ENCODE measurements around the gene PPP2R5D. TPM values are rescaled to one million over a fixed set of nuclear protein-coding genes. Genes with fewer than 3 reads are reported as not detected.

PPP2R5D gene
- polyA plus RNA-seq, 1 donor (not counting 4 experiments of a cell fraction or from before 2014, with no cell fraction given) = 49.6 TPM

DNA sequence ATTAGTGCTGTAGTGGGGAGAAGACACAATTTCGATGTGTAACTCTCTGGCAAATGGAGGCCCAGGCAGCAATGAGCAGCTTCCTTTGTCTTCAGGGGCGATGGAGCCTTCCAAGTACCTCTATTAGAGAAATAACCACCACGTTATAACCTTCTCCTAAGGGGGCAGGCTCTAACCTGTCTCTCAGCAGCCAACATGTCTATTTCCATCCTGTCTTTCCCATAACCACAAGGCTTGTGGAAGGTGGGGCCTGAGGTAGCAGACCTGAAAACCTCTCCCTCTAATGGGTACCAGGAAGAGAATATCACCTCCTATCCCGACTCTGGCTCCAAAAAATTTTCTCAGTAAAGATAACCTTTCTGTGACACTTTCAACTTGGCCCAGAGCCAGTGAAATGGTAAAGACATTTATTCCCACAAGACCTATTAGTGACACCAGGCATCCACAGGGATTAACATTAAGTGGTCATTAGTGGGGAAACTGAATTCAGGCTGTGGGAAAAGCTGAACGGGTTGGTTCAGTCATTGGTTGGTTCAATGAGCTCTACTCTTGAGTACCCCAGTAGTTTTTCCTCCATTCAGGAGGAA is 9.4 kb upstream of the PPP2R5D start:
- DNase-seq (ENCODE audit: low read depth, low spot score) (no peak), FAIRE-seq (peak; percentile 86)
- no peak overlapping the region for H3K27ac ChIP-seq (ENCODE audit: control insufficient read depth, insufficient read depth, low read length)
- H3K4me1 ChIP-seq (ENCODE audit: control insufficient read depth, extremely low read depth, insufficient read depth, low read length) = peaks cover 33% of the 10 kb centered on the region
- H3K79me2 ChIP-seq (ENCODE audit: control insufficient read depth, insufficient read depth, low read length) = peaks cover 20% of the 10 kb centered on the region
- H3K36me3 ChIP-seq (ENCODE audit: control insufficient read depth in 2 of 2, extremely low read depth in 1 of 2, insufficient read depth in 2 of 2, low read length in 2 of 2) = peaks cover 2 to 6% of the 10 kb centered on the region in 2 experiments
- H3K9ac ChIP-seq (ENCODE audit: control insufficient read depth, extremely low read depth, insufficient read depth, low read length) = no peak overlapping the region
- peak overlapping the region; percentile 55 for H3K4me2 ChIP-seq (ENCODE audit: control insufficient read depth, extremely low read depth, insufficient read depth, low read depth, low read length)
- no peak overlapping the region for H2AFZ ChIP-seq (ENCODE audit: control insufficient read depth, low read length)
- dilution Hi-C loops (cut with MboI; ENCODE audit: extremely low pct_ligation_motif_present, low sequenced_read_pairs) = no loop called here
- H4K20me1 ChIP-seq (ENCODE audit: control insufficient read depth, extremely low read depth, insufficient read depth, low read length) = no peaks in the 10 kb centered on the region
- H3K27me3 ChIP-seq (ENCODE audit: control insufficient read depth, extremely low read depth, insufficient read depth, low read length) = no peaks in the 10 kb centered on the region
- peaks cover 3% of the 10 kb centered on the region for H3K9me1 ChIP-seq (ENCODE audit: control insufficient read depth, extremely low read depth, insufficient read depth, low read length)
- no peak for TF ChIP-seq EZH2 (IDR thresholded peaks at IDR 0.05; ENCODE audit: low read length)
- TF ChIP-seq, protein P1, sequence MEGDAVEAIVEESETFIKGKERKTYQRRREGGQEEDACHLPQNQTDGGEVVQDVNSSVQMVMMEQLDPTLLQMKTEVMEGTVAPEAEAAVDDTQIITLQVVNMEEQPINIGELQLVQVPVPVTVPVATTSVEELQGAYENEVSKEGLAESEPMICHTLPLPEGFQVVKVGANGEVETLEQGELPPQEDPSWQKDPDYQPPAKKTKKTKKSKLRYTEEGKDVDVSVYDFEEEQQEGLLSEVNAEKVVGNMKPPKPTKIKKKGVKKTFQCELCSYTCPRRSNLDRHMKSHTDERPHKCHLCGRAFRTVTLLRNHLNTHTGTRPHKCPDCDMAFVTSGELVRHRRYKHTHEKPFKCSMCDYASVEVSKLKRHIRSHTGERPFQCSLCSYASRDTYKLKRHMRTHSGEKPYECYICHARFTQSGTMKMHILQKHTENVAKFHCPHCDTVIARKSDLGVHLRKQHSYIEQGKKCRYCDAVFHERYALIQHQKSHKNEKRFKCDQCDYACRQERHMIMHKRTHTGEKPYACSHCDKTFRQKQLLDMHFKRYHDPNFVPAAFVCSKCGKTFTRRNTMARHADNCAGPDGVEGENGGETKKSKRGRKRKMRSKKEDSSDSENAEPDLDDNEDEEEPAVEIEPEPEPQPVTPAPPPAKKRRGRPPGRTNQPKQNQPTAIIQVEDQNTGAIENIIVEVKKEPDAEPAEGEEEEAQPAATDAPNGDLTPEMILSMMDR (optimal IDR thresholded peaks at IDR 0.05 in 1 of 3, IDR thresholded peaks at IDR 0.05 in 1 of 3, conservative IDR thresholded peaks at IDR 0.05 in 1 of 3; ENCODE audit: extremely low read depth in 1 of 3, insufficient read depth in 2 of 3, low read length in 3 of 3) = no peak
- H3K4me3 ChIP-seq (ENCODE audit: control insufficient read depth in 2 of 3, extremely low read depth in 1 of 3, insufficient read depth in 2 of 3, low read depth in 1 of 3, low read length in 3 of 3) = no peak overlapping the region
- no peaks in the 10 kb centered on the region for H3K9me3 ChIP-seq (ENCODE audit: control insufficient read depth, low read depth, low read length)

GRCh38 chr6:42978487-42978838 is 5.9 kb upstream of the PPP2R5D start:
- DNase-seq (ENCODE audit: low read depth, low spot score) (no peak), FAIRE-seq (no peak)
- Histone ChIP-seq H3K4me3 (ENCODE audit: control insufficient read depth in 2 of 3, extremely low read depth in 1 of 3, insufficient read depth in 2 of 3, low read depth in 1 of 3, low read length in 3 of 3) (peak overlapping the region; percentile 69 to 93 (median 93)), H3K9me1 (ENCODE audit: control insufficient read depth, extremely low read depth, insufficient read depth, low read length) (peaks cover 3% of the 10 kb centered on the region), H3K9ac (ENCODE audit: control insufficient read depth, extremely low read depth, insufficient read depth, low read length) (peak overlapping the region; percentile 87), H3K27me3 (ENCODE audit: control insufficient read depth, extremely low read depth, insufficient read depth, low read length) (no peaks in the 10 kb centered on the region), H3K4me2 (ENCODE audit: control insufficient read depth, extremely low read depth, insufficient read depth, low read depth, low read length) (peak overlapping the region; percentile 99), H4K20me1 (ENCODE audit: control insufficient read depth, extremely low read depth, insufficient read depth, low read length) (no peaks in the 10 kb centered on the region), H3K4me1 (ENCODE audit: control insufficient read depth, extremely low read depth, insufficient read depth, low read length) (peaks cover 28% of the 10 kb centered on the region), H3K36me3 (ENCODE audit: control insufficient read depth in 2 of 2, extremely low read depth in 1 of 2, insufficient read depth in 2 of 2, low read length in 2 of 2) (peaks cover 2 to 6% of the 10 kb centered on the region in 2 experiments), H3K27ac (ENCODE audit: control insufficient read depth, insufficient read depth, low read length) (peak overlapping the region; percentile 81), H2AFZ (ENCODE audit: control insufficient read depth, low read length) (peak overlapping the region; percentile 9), H3K79me2 (ENCODE audit: control insufficient read depth, insufficient read depth, low read length) (peaks cover 20% of the 10 kb centered on the region), H3K9me3 (ENCODE audit: control insufficient read depth, low read depth, low read length) (no peaks in the 10 kb centered on the region)
- no peak for TF ChIP-seq EZH2 (IDR thresholded peaks at IDR 0.05; ENCODE audit: low read length)
- TF ChIP-seq, protein P1 (optimal IDR thresholded peaks at IDR 0.05 in 1 of 3, IDR thresholded peaks at IDR 0.05 in 1 of 3, conservative IDR thresholded peaks at IDR 0.05 in 1 of 3; ENCODE audit: extremely low read depth in 1 of 3, insufficient read depth in 2 of 3, low read length in 3 of 3) = no peak
- dilution Hi-C loops (cut with MboI; ENCODE audit: extremely low pct_ligation_motif_present, low sequenced_read_pairs) = no loop called here

Data from keratinocyte (primary cell).